ENCODE results near the gene KIF12.

GRCh38 chr9:114092336-114092735 lies 6.8 kb downstream of the KIF12 start:
- TF ChIP-seq CTCF (CRISPR knock-in tag; IDR thresholded peaks at IDR 0.05), result no peak
- TF ChIP-seq ZBTB4 (CRISPR knock-in tag; IDR thresholded peaks at IDR 0.05; ENCODE audit: borderline replicate concordance), result no peak
- no peak for TF ChIP-seq PHF20 (CRISPR knock-in tag; IDR thresholded peaks at IDR 0.05)
- TF ChIP-seq NR0B2 (CRISPR knock-in tag; IDR thresholded peaks at IDR 0.05), result no peak
- TF ChIP-seq NFYB (CRISPR knock-in tag; IDR thresholded peaks at IDR 0.05), result no peak
